22Rv1 (cell line): ENCODE measurements around the gene NUTM2F.

ENCODE experiments used
- CTCF ChIP-seq: fragments of 450-650 bp; IDR thresholded peaks from 2 replicates; pipeline ENCODE4 v1.5.1; 2017; ENCODE audit warnings: mild to moderate bottlenecking
- ZFX ChIP-seq: fragments of 450-650 bp; IDR thresholded peaks from 2 replicates; pipeline ENCODE4 v1.6.1; 2017; ENCODE audit warnings: antibody characterized with exemption, borderline replicate concordance

GRCh38 chr9:94280409-94280989 is 47.9 kb downstream of the NUTM2F start:
- TF ChIP-seq CTCF, result no peak
- TF ChIP-seq ZFX, result no peak
